GM18858 (cell line): ENCODE results near the gene PFDN4.
A peak's percentile ranks its signal among the peaks of the same experiment; 100 is the strongest.
"Not testable (repeated sequence)": the region's sequence is repeated elsewhere in the genome, so short reads cannot be mapped to it uniquely, and the experiment has no call there.

Experiments used
- ATAC-seq: cut with Tn5 transposase; IDR thresholded peaks from one replicate; pipeline ENCODE4 v1.9.1; 2021; ENCODE audit not compliant: unreplicated experiment

Gene PFDN4

GRCh38 chr20:54223751-54224150, 15.9 kb downstream of the PFDN4 start:
- no peak for ATAC-seq

GRCh38 chr20:54224642-54225041, 16.8 kb downstream of the PFDN4 start:
- not testable (repeated sequence) for ATAC-seq

DNA sequence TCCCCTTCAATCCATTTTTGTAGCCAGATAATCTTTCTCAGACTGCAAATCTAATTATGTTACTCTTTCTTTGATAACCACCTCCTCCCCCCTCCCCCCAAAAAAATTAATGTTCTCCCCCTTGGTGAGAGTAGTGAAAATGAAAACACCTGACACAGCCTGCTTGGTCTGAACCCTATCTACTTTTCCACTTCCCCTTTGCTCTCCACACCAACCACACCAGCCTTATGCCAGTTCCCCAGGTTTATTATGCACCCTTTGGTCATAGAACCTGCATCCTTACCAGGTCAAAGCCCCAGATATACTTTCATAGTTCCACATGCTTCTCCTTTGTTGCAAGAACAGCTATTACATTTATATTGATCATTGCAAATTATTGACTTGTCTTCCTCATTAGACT, 19.4 kb downstream of the PFDN4 start:
- peak; percentile 71 for ATAC-seq

- no peak for ATAC-seq
Measured at GRCh38 chr20:54227751-54228150, 19.9 kb downstream of the PFDN4 start.

GRCh38 chr20:54228841-54229240, 21.0 kb downstream of the PFDN4 start:
- ATAC-seq, result no peak

GRCh38 chr20:54229566-54230160, 21.8 kb downstream of the PFDN4 start:
- ATAC-seq, result no peak

GRCh38 chr20:54231036-54231435, 23.1 kb downstream of the PFDN4 start:
- no peak for ATAC-seq

DNA sequence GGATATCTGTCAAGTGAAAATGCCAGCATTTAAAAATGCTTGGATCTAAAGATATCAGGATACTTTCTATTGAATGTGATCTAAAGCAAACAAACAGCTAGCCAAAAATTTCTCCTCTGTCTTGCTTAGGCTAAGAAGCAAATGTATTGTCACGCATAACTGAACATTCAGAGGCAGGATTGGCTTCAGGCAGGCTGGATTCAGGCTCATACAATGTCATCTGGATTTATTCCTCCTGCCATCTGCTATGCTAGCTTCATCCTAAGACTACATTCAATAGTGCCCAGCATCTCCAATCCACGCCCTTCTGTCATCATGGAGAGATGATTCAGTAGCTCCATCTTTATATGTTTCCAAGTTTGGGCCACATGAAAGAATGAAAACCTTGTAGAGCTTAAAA, 27.1 kb downstream of the PFDN4 start:
- no peak for ATAC-seq

DNA sequence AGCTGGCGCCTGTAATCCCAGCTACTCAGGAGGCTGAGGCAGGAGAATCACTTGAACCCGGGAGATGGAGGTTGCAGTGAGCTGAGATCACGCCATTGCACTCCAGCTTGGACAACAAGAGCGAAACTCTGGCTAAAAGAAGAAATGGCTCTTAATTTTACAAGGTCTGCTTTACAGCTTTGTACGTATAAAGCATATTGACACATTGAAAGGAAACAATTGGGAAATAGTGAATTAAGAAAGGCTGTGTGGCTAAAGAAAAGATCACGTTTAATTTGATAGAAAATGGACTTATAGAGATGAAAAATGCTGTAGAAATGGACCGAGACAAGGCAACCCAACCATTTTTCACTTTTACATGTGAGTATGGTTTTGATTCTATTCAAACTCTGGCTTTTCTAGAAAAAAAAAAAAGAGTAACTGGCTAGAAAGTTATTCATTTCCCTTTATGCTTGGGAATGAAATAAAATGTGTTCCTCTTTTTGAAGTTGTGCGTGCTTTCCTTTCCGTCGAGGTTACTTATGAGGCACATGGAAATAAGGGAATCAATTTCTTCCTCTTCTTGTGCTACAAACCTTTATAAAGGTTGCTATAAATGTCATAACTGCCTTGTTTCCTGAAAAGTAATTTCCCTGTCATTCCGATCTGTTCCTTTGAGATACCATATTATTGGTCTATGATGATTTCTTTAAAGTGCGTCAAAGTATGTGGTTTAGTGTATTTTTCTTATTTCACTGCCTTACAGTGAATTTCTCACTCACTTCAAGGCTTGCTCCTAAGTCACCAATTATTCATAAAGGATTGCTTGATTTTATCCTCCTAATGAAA, 29.4 kb downstream of the PFDN4 start:
- ATAC-seq, result no peak

- ATAC-seq, result no peak
Measured at GRCh38 chr20:54244113-54244512, 36.2 kb downstream of the PFDN4 start.

- not testable (repeated sequence) for ATAC-seq
Measured at GRCh38 chr20:54248705-54249104, 40.8 kb downstream of the PFDN4 start.

GRCh38 chr20:54250691-54251090, 42.8 kb downstream of the PFDN4 start:
- ATAC-seq, result no peak

DNA sequence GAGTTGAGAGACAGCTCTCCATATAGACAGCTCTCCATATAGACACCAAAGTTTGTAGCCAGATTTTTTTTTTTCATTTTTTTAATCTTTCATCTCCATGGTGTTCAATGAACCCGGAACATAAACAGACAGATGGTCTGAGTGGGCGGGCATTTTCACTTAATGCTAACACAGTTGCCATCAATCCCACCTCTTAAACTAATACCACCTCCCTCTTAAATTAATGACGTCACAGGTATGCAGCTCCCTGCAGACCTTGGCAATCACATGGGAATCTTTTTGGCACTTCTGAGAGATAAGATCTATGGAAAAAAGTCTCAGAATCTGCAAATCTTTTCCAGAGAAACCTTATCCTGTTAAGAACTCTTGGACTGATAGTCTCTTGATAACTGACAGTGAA, 43.2 kb downstream of the PFDN4 start:
- no peak for ATAC-seq

DNA sequence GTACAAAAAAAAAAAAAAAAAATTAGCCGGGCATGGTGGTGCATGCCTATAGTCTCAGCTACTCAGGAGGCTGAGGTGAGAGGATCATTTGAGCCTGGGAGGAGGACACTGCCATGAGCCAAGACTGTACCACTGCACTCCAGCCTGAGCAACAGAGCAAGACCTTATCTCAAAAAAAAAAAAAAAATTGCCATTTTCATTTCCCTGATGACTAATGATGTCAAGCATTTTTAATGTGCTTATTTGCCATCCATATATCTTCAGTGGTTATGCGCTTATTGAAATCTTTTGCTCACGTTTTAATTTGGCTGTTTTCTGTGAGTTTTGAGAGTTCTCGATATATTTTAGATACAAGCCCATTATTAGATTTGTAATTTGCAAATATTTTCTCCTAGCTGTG, 46.7 kb downstream of the PFDN4 start:
- no peak for ATAC-seq

GRCh38 chr20:54255157-54255556, 47.3 kb downstream of the PFDN4 start:
- ATAC-seq, result no peak

GRCh38 chr20:54256202-54256601, 48.3 kb downstream of the PFDN4 start:
- ATAC-seq, result no peak

DNA sequence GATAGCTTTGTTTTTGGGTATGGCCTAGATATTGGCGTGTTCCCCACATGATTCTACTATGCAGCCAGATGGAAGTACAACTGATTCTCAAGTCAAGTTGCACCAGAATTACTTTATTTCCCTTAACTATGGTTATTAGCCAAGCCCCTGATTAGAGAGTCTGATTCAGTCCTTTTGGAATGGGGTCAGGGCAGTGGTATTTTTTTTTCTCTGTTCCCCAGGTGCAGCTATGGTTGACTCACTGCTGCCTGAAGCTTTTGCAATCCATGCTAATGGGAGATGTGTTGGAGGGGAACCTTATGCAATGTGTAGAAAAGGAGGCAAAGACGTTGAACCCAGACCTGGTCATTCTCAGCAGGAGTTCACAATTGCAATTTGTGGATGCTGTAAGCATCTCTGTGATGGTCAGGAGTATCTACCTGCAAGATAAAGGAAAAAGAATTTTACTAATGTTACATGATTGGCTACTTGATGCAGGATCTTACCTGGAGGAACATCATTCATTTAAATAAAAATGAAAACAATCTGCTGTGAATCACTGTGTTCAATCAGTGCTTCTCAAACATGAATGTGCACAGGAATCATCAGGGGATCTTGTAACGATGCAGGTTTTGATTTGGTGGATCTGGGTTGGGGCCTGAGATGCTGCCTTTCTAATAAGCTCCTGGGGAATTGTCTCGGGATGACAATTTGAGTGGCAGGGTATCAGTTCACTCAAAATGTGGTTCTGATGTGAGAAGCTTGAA, 49.4 kb downstream of the PFDN4 start:
- no peak for ATAC-seq

GRCh38 chr20:54260116-54260515, 52.2 kb downstream of the PFDN4 start:
- ATAC-seq, result no peak

GRCh38 chr20:54262671-54263070, 54.8 kb downstream of the PFDN4 start:
- ATAC-seq, result no peak

GRCh38 chr20:54263116-54263690, 55.3 kb downstream of the PFDN4 start:
- ATAC-seq, result no peak

DNA sequence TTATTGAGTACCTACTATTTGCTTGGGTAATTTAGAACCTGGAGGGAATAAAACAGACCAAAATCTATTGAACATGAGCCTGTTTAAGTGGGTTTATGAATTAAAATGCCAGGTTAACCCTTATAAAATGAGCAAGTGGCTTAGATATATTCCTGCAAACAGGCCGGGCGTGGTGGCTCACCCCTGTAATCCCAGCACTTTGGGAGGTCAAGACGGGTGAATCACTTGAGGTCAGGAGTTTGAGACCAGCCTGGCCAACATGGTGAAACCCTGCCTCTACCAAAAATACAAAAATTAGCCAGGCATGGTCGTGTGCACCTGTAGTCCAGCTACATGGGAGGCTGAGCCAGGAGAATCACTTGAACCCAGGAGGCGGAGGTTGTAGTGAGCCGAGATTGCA, 57.9 kb downstream of the PFDN4 start:
- not testable (repeated sequence) for ATAC-seq

GRCh38 chr20:54266844-54267243, 59.0 kb downstream of the PFDN4 start:
- ATAC-seq, result no peak
